ENCODE measurements around the gene APBB3.

APBB3 gene

GRCh38 chr5:140576776-140577201, 12.4 kb upstream of the APBB3 start:
- DNase-seq (ENCODE audit: low read depth in 2 of 2), result no peak

GRCh38 chr5:140575309-140575708, 10.9 kb upstream of the APBB3 start:
- no peak for DNase-seq (ENCODE audit: low read depth in 2 of 2)

GRCh38 chr5:140574165-140574564, 9.8 kb upstream of the APBB3 start:
- DNase-seq (ENCODE audit: low read depth in 2 of 2), result no peak

- DNase-seq (ENCODE audit: low read depth in 2 of 2), result no peak
These were observed 9.3 kb upstream of the APBB3 start for GRCh38 chr5:140573683-140574082.

GRCh38 chr5:140571105-140571504, 6.7 kb upstream of the APBB3 start:
- no peak for DNase-seq (ENCODE audit: low read depth in 2 of 2)

GRCh38 chr5:140570488-140570887, 6.1 kb upstream of the APBB3 start:
- no peak for DNase-seq (ENCODE audit: low read depth in 2 of 2)

GRCh38 chr5:140570058-140570457, 5.7 kb upstream of the APBB3 start:
- no peak for DNase-seq (ENCODE audit: low read depth in 2 of 2)

- no peak for DNase-seq (ENCODE audit: low read depth in 2 of 2)
These were observed 4.8 kb upstream of the APBB3 start for GRCh38 chr5:140569197-140569596.

GRCh38 chr5:140568443-140569063, 4.2 kb upstream of the APBB3 start:
- no peak for DNase-seq (ENCODE audit: low read depth in 2 of 2)

- no peak for DNase-seq (ENCODE audit: low read depth in 2 of 2)
These were observed 3.5 kb upstream of the APBB3 start for GRCh38 chr5:140567871-140568270.

GRCh38 chr5:140567136-140567818, 2.9 kb upstream of the APBB3 start:
- DNase-seq (ENCODE audit: low read depth in 2 of 2), result no peak

- no peak for DNase-seq (ENCODE audit: low read depth in 2 of 2)
These were observed 2.3 kb upstream of the APBB3 start for GRCh38 chr5:140566665-140567064.

- no peak for DNase-seq (ENCODE audit: low read depth in 2 of 2)
These were observed 1.3 kb upstream of the APBB3 start for GRCh38 chr5:140565780-140566095.

- DNase-seq (ENCODE audit: low read depth in 2 of 2), result no peak
These were observed 804 bp upstream of the APBB3 start for GRCh38 chr5:140565024-140565779.

GRCh38 chr5:140563596-140563995, 802 bp downstream of the APBB3 start:
- no peak for DNase-seq (ENCODE audit: low read depth in 2 of 2)

- DNase-seq (ENCODE audit: low read depth in 2 of 2), result no peak
These were observed 2.5 kb downstream of the APBB3 start for GRCh38 chr5:140561753-140562523.

- no peak for DNase-seq (ENCODE audit: low read depth in 2 of 2)
These were observed 4.2 kb downstream of the APBB3 start for GRCh38 chr5:140560227-140560626.

- no peak for DNase-seq (ENCODE audit: low read depth in 2 of 2)
These were observed 5.9 kb downstream of the APBB3 start for GRCh38 chr5:140558542-140558941.

- no peak for DNase-seq (ENCODE audit: low read depth in 2 of 2)
These were observed 6.4 kb downstream of the APBB3 start for GRCh38 chr5:140557965-140558364.

GRCh38 chr5:140557136-140557805, 7.1 kb downstream of the APBB3 start, which contains the start of gene SRA1:
SRA1 (minus strand) TSS chr5:140557473; CDS start chr5:140557452, 21 bp downstream.
- DNase-seq (ENCODE audit: low read depth in 2 of 2), result peak; percentile 74 to 85

- no peak for DNase-seq (ENCODE audit: low read depth in 2 of 2)
These were observed 8.0 kb downstream of the APBB3 start for GRCh38 chr5:140556438-140556837.
